SJSA1 (cell line): Measurements from ENCODE around the gene CIT. TPM values are rescaled to one million over a fixed set of nuclear protein-coding genes. Genes with fewer than 3 reads are reported as not detected.

ENCODE experiments used
- DNase-seq, 2 experiments: peaks; one replicate each; pipeline ENCODE4 v3.0.0-alpha.2; 2015 to 2020; ENCODE audit warnings: low spot score in 2 of 2, low read depth in 1 of 2
- H3K27ac ChIP-seq: fragments of 250-450 bp; sonication (Bioruptor Pico); 2 replicates; pipeline ENCODE4 v1.5.1; 2020; ENCODE audit warnings: mild to moderate bottlenecking, moderate library complexity
- H3K27me3 ChIP-seq: fragments of 250-450 bp; sonication (Bioruptor Pico); replicated peaks from 2 replicates; pipeline ENCODE4 v1.5.1; 2020; ENCODE audit warnings: mild to moderate bottlenecking, moderate library complexity
- H3K36me3 ChIP-seq: fragments of 250-450 bp; sonication (Bioruptor Pico); 2 replicates; pipeline ENCODE4 v1.5.1; 2020; ENCODE audit warnings: mild to moderate bottlenecking
- H3K4me1 ChIP-seq: fragments of 250-450 bp; sonication (Bioruptor Pico); replicated peaks from 2 replicates; pipeline ENCODE4 v1.6.1; 2021; ENCODE audit warnings: mild to moderate bottlenecking
- H3K4me3 ChIP-seq: fragments of 250-450 bp; sonication (Bioruptor Pico); 2 replicates; pipeline ENCODE4 v1.5.1; 2020; ENCODE audit warnings: mild to moderate bottlenecking
- H3K9me3 ChIP-seq: fragments of 250-450 bp; sonication (Bioruptor Pico); replicated peaks from 2 replicates; pipeline ENCODE4 v1.5.1; 2020; ENCODE audit warnings: mild to moderate bottlenecking
- total RNA-seq: library from RNA; depleted of rRNA; stranded (reverse); fragments of >200 nt; shearing (Covaris generic); gene quantifications from 2 replicates; pipeline ENCODE4 v1.2.3, GENCODE V29; 2014

Gene CIT
- total RNA-seq, 1 experiment from 2014 or later = 33.7 TPM

GRCh38 chr12:119807380-119807779 is 69.7 kb downstream of the CIT start:
- peaks cover 38% of the 10 kb centered on the region for H3K36me3 ChIP-seq
- no peak overlapping the region for H3K27ac ChIP-seq
- no peaks in the 10 kb centered on the region for H3K27me3 ChIP-seq
- peaks cover 13% of the 10 kb centered on the region for H3K4me1 ChIP-seq
- no peak overlapping the region for H3K4me3 ChIP-seq
- no peak for DNase-seq
- H3K9me3 ChIP-seq = no peaks in the 10 kb centered on the region; the same call in 1 of the 2 replicates

GRCh38 chr12:119804011-119804641 is 73.0 kb downstream of the CIT start:
- H3K27ac ChIP-seq = no peak overlapping the region
- no peaks in the 10 kb centered on the region; the same call in 1 of the 2 replicates for H3K9me3 ChIP-seq
- peaks cover 13% of the 10 kb centered on the region for H3K4me1 ChIP-seq
- DNase-seq = peak; percentile 36 to 75
- peaks cover 40% of the 10 kb centered on the region for H3K36me3 ChIP-seq
- no peaks in the 10 kb centered on the region for H3K27me3 ChIP-seq
- no peak overlapping the region for H3K4me3 ChIP-seq

- no peak for DNase-seq
- H3K36me3 ChIP-seq = peaks cover 40% of the 10 kb centered on the region
- H3K4me1 ChIP-seq = peaks cover 6% of the 10 kb centered on the region
- no peaks in the 10 kb centered on the region; the same call in 1 of the 2 replicates for H3K9me3 ChIP-seq
- H3K27me3 ChIP-seq = no peaks in the 10 kb centered on the region
- H3K27ac ChIP-seq = no peak overlapping the region
- H3K4me3 ChIP-seq = no peak overlapping the region
Measured at GRCh38 chr12:119803381-119803791, 73.7 kb downstream of the CIT start.

GRCh38 chr12:119802472-119802871 is 74.6 kb downstream of the CIT start:
- H3K4me3 ChIP-seq = no peak overlapping the region
- peaks cover 44% of the 10 kb centered on the region for H3K36me3 ChIP-seq
- H3K27ac ChIP-seq = no peak overlapping the region
- H3K27me3 ChIP-seq = no peaks in the 10 kb centered on the region
- H3K4me1 ChIP-seq = peaks cover 6% of the 10 kb centered on the region
- DNase-seq = no peak
- no peaks in the 10 kb centered on the region; the same call in 1 of the 2 replicates for H3K9me3 ChIP-seq

- DNase-seq = no peak
Measured at GRCh38 chr12:119797090-119797489, 80.0 kb downstream of the CIT start.

GRCh38 chr12:119796292-119796691 is 80.8 kb downstream of the CIT start:
- DNase-seq = no peak
- no peaks in the 10 kb centered on the region for H3K4me1 ChIP-seq
- H3K27ac ChIP-seq = no peak overlapping the region
- H3K4me3 ChIP-seq = no peak overlapping the region
- H3K36me3 ChIP-seq = peaks cover 66% of the 10 kb centered on the region
- H3K27me3 ChIP-seq = no peaks in the 10 kb centered on the region
- H3K9me3 ChIP-seq = no peaks in the 10 kb centered on the region

More at GRCh38 chr12:119797090-119797489, 80.0 kb downstream of the CIT start:
- Histone ChIP-seq H3K4me3 (no peak overlapping the region), H3K27ac (no peak overlapping the region), H3K36me3 (peaks cover 66% of the 10 kb centered on the region), H3K27me3 (no peaks in the 10 kb centered on the region), H3K9me3 (no peaks in the 10 kb centered on the region), H3K4me1 (no peaks in the 10 kb centered on the region)

- DNase-seq = no peak
- no peak overlapping the region for H3K27ac ChIP-seq
- peaks cover 15% of the 10 kb centered on the region for H3K4me1 ChIP-seq
- H3K4me3 ChIP-seq = no peak overlapping the region
- no peaks in the 10 kb centered on the region for H3K9me3 ChIP-seq
- no peaks in the 10 kb centered on the region for H3K27me3 ChIP-seq
- peaks cover 42% of the 10 kb centered on the region for H3K36me3 ChIP-seq
Measured at GRCh38 chr12:119791453-119791852, 85.7 kb downstream of the CIT start.

GRCh38 chr12:119788786-119789185 is 88.3 kb downstream of the CIT start:
- Histone ChIP-seq H3K9me3 (no peaks in the 10 kb centered on the region), H3K36me3 (peaks cover 43% of the 10 kb centered on the region), H3K4me1 (peaks cover 15% of the 10 kb centered on the region), H3K4me3 (no peak overlapping the region), H3K27ac (no peak overlapping the region), H3K27me3 (no peaks in the 10 kb centered on the region)
- no peak for DNase-seq

GRCh38 chr12:119786539-119786938 is 90.6 kb downstream of the CIT start:
- no peak for DNase-seq
- Histone ChIP-seq H3K4me1 (peaks cover 15% of the 10 kb centered on the region), H3K27me3 (no peaks in the 10 kb centered on the region), H3K36me3 (peaks cover 49% of the 10 kb centered on the region), H3K27ac (no peak overlapping the region), H3K4me3 (no peak overlapping the region), H3K9me3 (no peaks in the 10 kb centered on the region)

- Histone ChIP-seq H3K4me1 (peaks cover 15% of the 10 kb centered on the region), H3K27me3 (no peaks in the 10 kb centered on the region), H3K36me3 (peaks cover 61% of the 10 kb centered on the region), H3K4me3 (no peak overlapping the region), H3K9me3 (no peaks in the 10 kb centered on the region), H3K27ac (no peak overlapping the region)
- DNase-seq = no peak
Measured at GRCh38 chr12:119784673-119785072, 92.4 kb downstream of the CIT start.

GRCh38 chr12:119783787-119784186 is 93.3 kb downstream of the CIT start:
- no peaks in the 10 kb centered on the region for H3K27me3 ChIP-seq
- peaks cover 66% of the 10 kb centered on the region for H3K36me3 ChIP-seq
- H3K27ac ChIP-seq = no peak overlapping the region
- H3K4me1 ChIP-seq = peaks cover 10% of the 10 kb centered on the region
- no peaks in the 10 kb centered on the region for H3K9me3 ChIP-seq
- no peak for DNase-seq
- H3K4me3 ChIP-seq = no peak overlapping the region

- DNase-seq = no peak
- H3K9me3 ChIP-seq = no peaks in the 10 kb centered on the region
- H3K4me3 ChIP-seq = no peak overlapping the region
- H3K27ac ChIP-seq = no peak overlapping the region
- H3K27me3 ChIP-seq = no peaks in the 10 kb centered on the region
- no peaks in the 10 kb centered on the region for H3K4me1 ChIP-seq
- peaks cover 76% of the 10 kb centered on the region for H3K36me3 ChIP-seq
Measured at GRCh38 chr12:119781804-119782203, 95.3 kb downstream of the CIT start.

- no peak overlapping the region for H3K27ac ChIP-seq
Measured at GRCh38 chr12:119780786-119781434, 96.2 kb downstream of the CIT start.

GRCh38 chr12:119775246-119775895 is 101.7 kb downstream of the CIT start:
- H3K4me1 ChIP-seq = no peaks in the 10 kb centered on the region
- peaks cover 79% of the 10 kb centered on the region for H3K36me3 ChIP-seq
- no peak for DNase-seq
- no peak overlapping the region for H3K27ac ChIP-seq
- no peaks in the 10 kb centered on the region for H3K9me3 ChIP-seq
- H3K4me3 ChIP-seq = no peak overlapping the region
- no peaks in the 10 kb centered on the region for H3K27me3 ChIP-seq

More at GRCh38 chr12:119780786-119781434, 96.2 kb downstream of the CIT start:
- Histone ChIP-seq H3K9me3 (no peaks in the 10 kb centered on the region), H3K4me1 (no peaks in the 10 kb centered on the region), H3K36me3 (peaks cover 76% of the 10 kb centered on the region), H3K4me3 (no peak overlapping the region), H3K27me3 (no peaks in the 10 kb centered on the region)
- DNase-seq = peak in 1 of 2 experiments; percentile 27
